Stimulated activated naive CD4-positive, alpha-beta T cell (primary cell): Measurements from ENCODE around the gene FRA10AC1.

Experiments
- DNase-seq, 6 experiments: peaks; one replicate each; lab custom pipeline; 2025; lab: John Stamatoyannopoulos, UW

Gene FRA10AC1

GRCh38 chr10:93702210-93703001 lies at the start of gene FRA10AC1:
Gene FRA10AC1 (minus strand): TSS chr10:93702592. CDS start chr10:93700106, 2,486 bp downstream.
- peak; percentile 76 to 92 (median 84) for DNase-seq

- peak in 1 of 6 experiments; percentile 15 for DNase-seq
Observed at GRCh38 chr10:93751832-93752231, 49.4 kb upstream of the FRA10AC1 start.

GRCh38 chr10:93751124-93751523 lies 48.7 kb upstream of the FRA10AC1 start:
- no peak for DNase-seq

- DNase-seq: no peak
Observed at GRCh38 chr10:93749218-93749799, 46.9 kb upstream of the FRA10AC1 start.

GRCh38 chr10:93746844-93747284 lies 44.5 kb upstream of the FRA10AC1 start:
- DNase-seq: no peak

GRCh38 chr10:93745408-93746065 lies 43.1 kb upstream of the FRA10AC1 start:
- DNase-seq: no peak

GRCh38 chr10:93742633-93743349 lies 40.4 kb upstream of the FRA10AC1 start:
- DNase-seq: no peak

- no peak for DNase-seq
Observed at GRCh38 chr10:93741367-93741766, 39.0 kb upstream of the FRA10AC1 start.

GRCh38 chr10:93726024-93726423 lies 23.6 kb upstream of the FRA10AC1 start:
- no peak for DNase-seq

- no peak for DNase-seq
Observed at GRCh38 chr10:93723153-93723552, 20.8 kb upstream of the FRA10AC1 start.

- no peak for DNase-seq
Observed at GRCh38 chr10:93722550-93722949, 20.2 kb upstream of the FRA10AC1 start.

- DNase-seq: no peak
Observed at GRCh38 chr10:93719901-93720300, 17.5 kb upstream of the FRA10AC1 start.

GRCh38 chr10:93718937-93719725 lies 16.7 kb upstream of the FRA10AC1 start:
- DNase-seq: no peak

GRCh38 chr10:93716766-93717165 lies 14.4 kb upstream of the FRA10AC1 start:
- no peak for DNase-seq

- DNase-seq: no peak
Observed at GRCh38 chr10:93715345-93715744, 13.0 kb upstream of the FRA10AC1 start.

GRCh38 chr10:93712593-93712992 lies 10.2 kb upstream of the FRA10AC1 start:
- no peak for DNase-seq

GRCh38 chr10:93711891-93712290 lies 9.5 kb upstream of the FRA10AC1 start:
- no peak for DNase-seq

GRCh38 chr10:93710333-93710909 lies 8.0 kb upstream of the FRA10AC1 start:
- no peak for DNase-seq

- DNase-seq: no peak
Observed at GRCh38 chr10:93707623-93708022, 5.2 kb upstream of the FRA10AC1 start.

GRCh38 chr10:93704451-93704850 lies 2.1 kb upstream of the FRA10AC1 start:
- no peak for DNase-seq

GRCh38 chr10:93703841-93704240 lies 1.4 kb upstream of the FRA10AC1 start:
- DNase-seq: no peak
